ENCODE data around the gene HIGD2A.

The HIGD2A gene

DNA sequence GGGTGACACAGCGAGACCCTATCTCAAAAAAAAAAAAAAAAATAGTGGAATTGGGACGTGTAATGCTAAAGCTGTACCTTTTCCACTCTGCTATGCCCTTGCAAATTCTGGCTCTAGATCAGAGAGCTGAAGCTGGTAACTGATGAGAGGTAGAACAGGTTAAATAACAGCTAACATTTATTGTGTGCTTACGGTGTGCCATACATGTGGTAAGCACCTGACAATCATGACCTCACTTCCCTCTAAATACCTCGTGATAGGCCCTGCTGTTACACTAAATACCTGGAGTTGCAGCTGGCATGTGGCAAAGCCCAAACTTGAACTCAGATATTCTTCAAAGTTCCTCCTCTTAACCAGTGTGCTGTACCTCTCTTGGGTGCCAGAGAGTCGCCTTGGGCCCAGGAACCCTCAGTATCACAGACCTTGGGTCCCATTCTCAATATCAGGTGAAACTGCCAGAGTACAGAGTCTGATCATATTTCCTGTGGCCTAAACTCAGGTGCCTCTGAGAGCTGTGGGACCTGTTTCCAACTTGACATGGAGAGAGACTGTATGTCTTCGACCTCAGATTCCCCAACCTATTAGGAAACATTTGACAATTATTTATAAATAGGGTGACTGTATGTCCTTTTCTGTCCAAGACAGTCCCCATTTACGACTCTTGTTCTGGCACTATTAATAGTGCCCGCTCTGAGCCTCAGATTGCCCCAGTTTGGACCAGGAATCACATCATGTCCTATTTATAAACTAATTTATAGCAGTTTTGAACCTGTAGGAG, 18.4 kb upstream of the HIGD2A start:
- H3K4me3 ChIP-seq (replicated peaks; ENCODE audit: low read depth, low read length): no peak overlapping the region
- DNase-seq (ENCODE audit: low read depth): no peak
- TF ChIP-seq, protein P1, sequence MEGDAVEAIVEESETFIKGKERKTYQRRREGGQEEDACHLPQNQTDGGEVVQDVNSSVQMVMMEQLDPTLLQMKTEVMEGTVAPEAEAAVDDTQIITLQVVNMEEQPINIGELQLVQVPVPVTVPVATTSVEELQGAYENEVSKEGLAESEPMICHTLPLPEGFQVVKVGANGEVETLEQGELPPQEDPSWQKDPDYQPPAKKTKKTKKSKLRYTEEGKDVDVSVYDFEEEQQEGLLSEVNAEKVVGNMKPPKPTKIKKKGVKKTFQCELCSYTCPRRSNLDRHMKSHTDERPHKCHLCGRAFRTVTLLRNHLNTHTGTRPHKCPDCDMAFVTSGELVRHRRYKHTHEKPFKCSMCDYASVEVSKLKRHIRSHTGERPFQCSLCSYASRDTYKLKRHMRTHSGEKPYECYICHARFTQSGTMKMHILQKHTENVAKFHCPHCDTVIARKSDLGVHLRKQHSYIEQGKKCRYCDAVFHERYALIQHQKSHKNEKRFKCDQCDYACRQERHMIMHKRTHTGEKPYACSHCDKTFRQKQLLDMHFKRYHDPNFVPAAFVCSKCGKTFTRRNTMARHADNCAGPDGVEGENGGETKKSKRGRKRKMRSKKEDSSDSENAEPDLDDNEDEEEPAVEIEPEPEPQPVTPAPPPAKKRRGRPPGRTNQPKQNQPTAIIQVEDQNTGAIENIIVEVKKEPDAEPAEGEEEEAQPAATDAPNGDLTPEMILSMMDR (IDR thresholded peaks at IDR 0.05; ENCODE audit: low read length, missing control alignments): no peak

- TF ChIP-seq, protein P1 (IDR thresholded peaks at IDR 0.05; ENCODE audit: low read length, missing control alignments): no peak
- H3K4me3 ChIP-seq (replicated peaks; ENCODE audit: low read depth, low read length): no peak overlapping the region
These were observed 16.7 kb upstream of the HIGD2A start for GRCh38 chr5:176371621-176372539.

GRCh38 chr5:176373100-176373818, 15.3 kb upstream of the HIGD2A start:
- TF ChIP-seq, protein P1 (IDR thresholded peaks at IDR 0.05; ENCODE audit: low read length, missing control alignments): no peak
- H3K4me3 ChIP-seq (replicated peaks; ENCODE audit: low read depth, low read length): no peak overlapping the region
- peak; percentile 14 for DNase-seq (ENCODE audit: low read depth)

More at GRCh38 chr5:176371621-176372539, 16.7 kb upstream of the HIGD2A start:
- DNase-seq (ENCODE audit: low read depth): peak; percentile 10

DNA sequence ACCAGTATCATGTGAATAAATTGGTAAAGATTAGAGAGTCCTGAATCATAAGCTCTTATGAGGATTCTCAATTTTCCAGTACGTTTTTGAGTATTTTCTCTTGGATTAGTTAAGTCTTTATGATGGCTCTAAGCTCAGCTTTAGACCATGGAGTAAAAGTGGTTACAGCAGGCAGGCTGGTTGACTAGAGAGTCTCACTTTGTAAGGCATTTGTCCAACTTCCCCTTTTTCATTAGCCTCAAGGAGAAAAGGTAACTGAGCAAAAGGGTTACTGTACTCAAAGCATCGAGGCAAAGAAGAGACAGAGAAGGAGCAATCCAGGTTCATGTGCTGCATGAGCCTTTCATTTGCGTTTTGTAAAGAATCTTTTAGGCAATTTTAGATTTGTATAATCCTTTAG, 8.7 kb upstream of the HIGD2A start:
- H3K4me3 ChIP-seq (replicated peaks; ENCODE audit: low read depth, low read length): no peak overlapping the region
- TF ChIP-seq, protein P1 (IDR thresholded peaks at IDR 0.05; ENCODE audit: low read length, missing control alignments): no peak
- no peak for DNase-seq (ENCODE audit: low read depth)

DNA sequence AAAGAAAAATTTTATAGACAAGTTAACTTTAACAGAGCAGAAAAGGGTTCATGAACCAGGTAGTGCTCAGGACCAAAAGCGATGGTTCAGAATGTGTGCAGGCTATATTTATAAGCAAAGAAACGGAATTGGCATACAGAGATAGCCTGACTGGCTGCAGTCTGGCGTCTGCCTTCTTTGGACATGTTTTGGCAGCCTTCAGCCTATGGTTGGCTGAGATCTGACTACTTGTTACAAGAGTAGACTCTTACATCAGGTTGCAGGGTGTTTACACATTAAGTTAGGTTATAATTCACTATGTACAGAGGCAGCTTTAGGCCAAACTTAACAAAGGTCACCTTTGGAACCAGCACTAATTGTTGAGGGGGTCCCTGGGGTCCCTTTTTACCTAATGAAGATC, 7.1 kb upstream of the HIGD2A start:
- H3K4me3 ChIP-seq (replicated peaks; ENCODE audit: low read depth, low read length): no peak overlapping the region
- TF ChIP-seq, protein P1 (IDR thresholded peaks at IDR 0.05; ENCODE audit: low read length, missing control alignments): no peak
- DNase-seq (ENCODE audit: low read depth): no peak

GRCh38 chr5:176381979-176382378, 6.6 kb upstream of the HIGD2A start:
- no peak overlapping the region for H3K4me3 ChIP-seq (replicated peaks; ENCODE audit: low read depth, low read length)
- TF ChIP-seq, protein P1 (IDR thresholded peaks at IDR 0.05; ENCODE audit: low read length, missing control alignments): no peak
- DNase-seq (ENCODE audit: low read depth): no peak
